GM21825 (cell line): ENCODE measurements around the gene NUDT22.

ENCODE experiments used
- ATAC-seq: cut with Tn5 transposase; IDR thresholded peaks from one replicate; pipeline ENCODE4 v1.9.1; 2021; ENCODE audit warnings: mild to moderate bottlenecking, moderate library complexity; ENCODE audit not compliant: unreplicated experiment

Gene NUDT22

DNA sequence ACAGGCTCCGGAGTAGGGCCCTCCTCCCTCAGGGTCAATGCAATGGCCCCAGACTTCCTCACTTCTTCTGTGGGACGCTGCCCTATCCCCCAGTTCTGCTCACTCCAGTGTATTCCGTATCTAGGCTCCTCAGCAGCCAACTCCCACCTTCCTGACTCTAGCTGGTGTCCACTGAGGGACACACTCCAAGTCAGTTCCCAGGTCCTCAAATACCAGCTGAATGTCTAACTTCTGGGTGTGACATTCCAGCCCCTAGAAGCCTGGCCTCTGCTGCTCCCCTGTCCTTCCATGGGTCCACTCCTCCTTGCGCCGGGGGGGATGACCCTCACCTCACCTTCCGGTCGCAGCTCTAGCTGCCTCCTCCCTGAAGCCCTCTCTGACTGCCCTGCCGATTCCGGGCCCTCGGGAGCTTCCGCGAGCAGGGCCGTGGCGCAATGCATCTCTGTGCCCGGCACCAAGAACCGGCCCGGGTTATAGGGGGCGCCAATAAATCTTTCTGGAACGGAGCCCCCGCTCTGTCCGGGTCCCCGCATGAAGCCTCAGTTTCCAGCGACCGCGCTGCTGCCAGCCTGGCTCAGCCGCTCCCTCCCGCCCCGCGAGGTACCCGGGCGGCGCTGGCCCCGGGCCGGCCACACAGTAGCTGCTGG lies 42.9 kb downstream of the NUDT22 start:
- ATAC-seq: peak; percentile 10

DNA sequence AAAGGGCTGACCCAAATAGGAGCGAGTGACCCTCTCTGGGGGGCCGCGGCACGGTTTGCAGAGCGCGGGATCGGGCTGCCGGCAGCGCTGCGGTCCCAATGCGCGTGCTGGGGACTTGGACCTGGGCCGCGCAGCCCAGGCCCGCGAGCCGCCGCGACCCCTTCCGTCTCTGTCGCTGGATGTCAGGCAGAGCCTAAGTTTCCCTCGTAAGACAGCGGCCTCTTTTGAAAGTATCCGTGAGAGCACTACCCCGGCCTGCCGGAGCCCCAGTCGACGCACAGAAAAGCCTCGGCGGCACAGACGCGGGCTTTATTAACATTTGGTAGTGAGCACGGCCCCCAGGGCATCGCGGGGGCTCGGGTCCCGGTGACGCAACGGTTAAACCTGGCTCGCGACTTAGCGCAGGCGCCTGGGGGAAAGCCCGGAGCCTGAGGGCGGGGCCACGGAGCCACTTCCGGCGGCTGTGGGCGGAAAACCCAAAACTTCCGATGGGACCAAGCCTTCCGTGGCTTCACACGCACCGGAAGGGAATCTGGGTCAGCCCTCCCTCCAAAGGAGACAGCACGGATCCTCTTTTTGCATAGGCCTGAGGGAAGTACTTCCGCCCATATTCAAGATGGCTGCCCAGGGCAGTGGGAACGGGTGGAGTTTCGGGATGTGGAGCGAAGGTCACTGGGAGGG lies 43.6 kb downstream of the NUDT22 start:
- ATAC-seq: peak; percentile 56

DNA sequence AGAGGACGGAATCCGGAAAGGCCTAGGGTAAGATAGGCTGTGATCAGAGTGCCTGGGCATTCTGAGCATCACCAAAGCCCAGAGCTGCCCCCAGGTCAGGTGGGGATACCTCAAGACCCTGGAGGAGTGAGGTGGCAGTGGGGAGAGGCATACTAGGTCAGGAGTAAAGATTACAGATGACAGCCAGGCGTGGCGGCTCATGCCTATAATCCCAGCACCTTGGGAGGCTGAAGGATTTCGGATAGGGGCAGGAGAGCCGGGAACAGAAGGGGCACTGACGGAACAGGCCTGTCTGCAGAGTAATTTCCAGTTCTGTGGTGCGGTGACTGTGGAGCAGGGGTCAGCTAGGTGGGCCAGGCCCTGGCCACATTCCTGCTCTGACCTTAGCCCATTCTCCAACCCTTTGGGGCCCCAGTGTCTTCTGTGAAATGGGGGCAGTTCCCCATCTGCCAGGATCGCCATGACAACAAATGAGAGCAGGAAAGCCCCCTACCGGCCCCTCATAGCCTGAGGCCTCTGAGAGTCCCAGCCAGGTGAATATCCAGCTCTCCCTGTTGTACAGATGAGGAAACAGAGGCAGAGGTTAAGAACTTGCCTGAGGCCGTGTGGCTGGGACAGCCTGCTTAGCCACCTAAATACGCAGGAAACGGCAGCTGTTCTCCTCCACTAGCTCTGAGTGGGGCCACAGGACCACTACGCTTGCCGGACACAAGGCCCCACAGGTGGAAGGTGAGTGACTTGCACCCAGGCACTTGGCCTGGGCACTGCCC lies 49.1 kb downstream of the NUDT22 start:
- no peak for ATAC-seq

DNA sequence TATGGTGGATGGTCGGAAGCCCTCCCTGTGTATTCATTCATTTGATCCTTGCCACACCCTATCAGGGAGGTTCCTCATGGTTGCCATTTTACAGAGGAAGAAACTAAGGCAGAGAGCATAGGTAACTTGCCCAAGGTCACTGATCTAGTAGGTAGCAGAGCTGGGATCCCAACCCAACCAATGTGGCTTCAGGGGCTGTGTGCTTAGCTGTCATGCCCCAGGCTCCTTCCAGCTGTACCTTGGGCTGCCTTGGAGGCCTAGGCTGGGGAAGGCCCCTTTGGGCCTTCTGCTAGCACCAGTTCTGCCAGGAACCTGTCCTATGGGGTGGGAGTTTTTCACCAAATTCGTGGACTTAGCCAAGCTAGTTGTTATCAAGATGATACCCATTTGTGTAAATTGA lies 49.8 kb downstream of the NUDT22 start:
- no peak for ATAC-seq

DNA sequence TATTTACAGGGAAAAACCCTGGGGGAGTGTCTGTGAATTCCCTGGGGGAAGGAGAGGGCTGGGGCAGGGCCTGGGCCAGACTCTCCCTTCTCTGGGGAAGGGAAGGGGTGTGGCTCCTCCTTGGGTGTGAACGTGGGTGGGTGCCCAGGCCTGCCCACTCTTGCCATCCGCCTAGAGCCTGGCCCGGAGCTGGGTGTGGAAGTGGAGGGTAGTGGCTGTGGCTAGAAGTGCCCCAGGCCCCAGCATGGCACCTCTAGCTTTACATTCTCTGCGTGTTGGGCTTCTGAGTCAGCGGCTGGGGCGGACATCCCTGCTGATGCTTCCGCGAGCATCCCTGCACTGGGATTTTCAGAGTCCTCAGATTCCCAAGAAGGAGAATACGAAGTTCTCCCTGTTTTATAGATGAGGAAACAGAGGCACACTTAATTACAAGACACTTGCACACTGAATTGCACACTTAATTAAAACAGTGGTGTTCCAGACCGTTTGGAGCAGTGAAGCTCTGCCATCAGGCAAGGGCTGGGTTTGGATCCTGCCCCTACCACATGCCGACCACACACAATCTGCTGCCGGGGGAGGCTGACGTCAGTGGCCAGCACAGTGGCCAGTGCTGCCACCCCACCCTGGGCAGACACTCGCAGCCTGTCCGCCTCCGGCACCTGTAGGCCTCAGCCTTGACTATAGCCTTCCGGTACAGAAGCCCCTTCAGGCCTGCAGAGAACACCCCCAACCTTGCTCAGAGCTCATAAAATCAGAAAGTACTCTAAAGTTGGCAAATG lies 50.8 kb downstream of the NUDT22 start:
- no peak for ATAC-seq

DNA sequence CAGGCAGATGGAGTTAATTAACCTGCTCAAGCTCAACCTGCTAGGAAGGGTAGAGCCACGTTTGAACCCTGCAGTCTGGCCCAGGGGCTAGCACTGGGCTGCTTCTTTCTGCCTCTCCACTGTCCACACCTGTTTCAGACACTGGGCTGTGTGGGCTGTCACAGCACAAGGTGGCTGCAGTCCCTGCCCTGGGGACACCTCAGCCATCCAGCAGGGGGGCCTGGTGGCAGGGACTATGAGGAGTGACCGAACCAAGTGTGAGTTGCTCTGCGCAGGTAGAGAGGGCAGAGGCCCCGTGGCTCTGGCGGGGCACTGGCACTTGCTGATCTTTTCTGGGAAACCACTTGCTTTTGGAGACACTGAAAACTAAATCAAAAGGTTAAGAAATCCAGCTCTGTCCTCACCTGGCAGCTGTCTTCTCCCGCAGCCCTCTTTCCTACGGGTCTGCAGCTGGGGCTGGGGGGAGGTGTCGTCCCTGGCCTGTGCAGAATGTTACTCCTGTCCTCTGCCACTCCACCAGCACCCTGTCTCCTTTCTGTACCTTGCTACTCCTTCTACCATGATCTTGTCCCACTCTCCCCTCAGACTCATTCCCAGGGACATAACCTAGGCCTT lies 52.6 kb downstream of the NUDT22 start:
- no peak for ATAC-seq
